Mammary microvascular endothelial cell (primary cell): ENCODE data around the gene TBC1D16. TPM values are rescaled to one million over a fixed set of nuclear protein-coding genes. Genes with fewer than 3 reads are reported as not detected.

Experiments used
- total RNA-seq: library from RNA; depleted of rRNA; stranded (reverse); fragments of >200 nt; gene quantifications from 2 replicates; pipeline ENCODE4 v1.2.3, GENCODE V29; 2015

Gene TBC1D16, protein sequence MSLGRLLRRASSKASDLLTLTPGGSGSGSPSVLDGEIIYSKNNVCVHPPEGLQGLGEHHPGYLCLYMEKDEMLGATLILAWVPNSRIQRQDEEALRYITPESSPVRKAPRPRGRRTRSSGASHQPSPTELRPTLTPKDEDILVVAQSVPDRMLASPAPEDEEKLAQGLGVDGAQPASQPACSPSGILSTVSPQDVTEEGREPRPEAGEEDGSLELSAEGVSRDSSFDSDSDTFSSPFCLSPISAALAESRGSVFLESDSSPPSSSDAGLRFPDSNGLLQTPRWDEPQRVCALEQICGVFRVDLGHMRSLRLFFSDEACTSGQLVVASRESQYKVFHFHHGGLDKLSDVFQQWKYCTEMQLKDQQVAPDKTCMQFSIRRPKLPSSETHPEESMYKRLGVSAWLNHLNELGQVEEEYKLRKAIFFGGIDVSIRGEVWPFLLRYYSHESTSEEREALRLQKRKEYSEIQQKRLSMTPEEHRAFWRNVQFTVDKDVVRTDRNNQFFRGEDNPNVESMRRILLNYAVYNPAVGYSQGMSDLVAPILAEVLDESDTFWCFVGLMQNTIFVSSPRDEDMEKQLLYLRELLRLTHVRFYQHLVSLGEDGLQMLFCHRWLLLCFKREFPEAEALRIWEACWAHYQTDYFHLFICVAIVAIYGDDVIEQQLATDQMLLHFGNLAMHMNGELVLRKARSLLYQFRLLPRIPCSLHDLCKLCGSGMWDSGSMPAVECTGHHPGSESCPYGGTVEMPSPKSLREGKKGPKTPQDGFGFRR
- 20.8 and 21.0 TPM in 2 replicates for total RNA-seq

DNA sequence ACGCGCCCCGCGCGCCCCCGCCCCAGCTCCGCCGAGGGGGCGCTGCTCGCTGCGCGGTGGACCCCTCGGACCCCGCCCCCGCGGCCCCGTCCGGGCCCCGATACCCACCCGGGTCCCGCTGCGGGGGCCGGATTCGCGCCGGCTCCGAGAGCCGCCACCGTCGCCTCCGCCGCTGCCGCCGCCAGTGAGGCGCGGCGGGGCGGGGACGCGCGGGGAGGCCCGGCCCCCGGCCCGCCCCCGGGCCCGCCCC is at the start of gene TBC1D16:
Gene TBC1D16 (minus strand): TSS at position 186 of the 250 bp plus-strand sequence. CDS start 22,325 bp downstream, outside the sequence.

DNA sequence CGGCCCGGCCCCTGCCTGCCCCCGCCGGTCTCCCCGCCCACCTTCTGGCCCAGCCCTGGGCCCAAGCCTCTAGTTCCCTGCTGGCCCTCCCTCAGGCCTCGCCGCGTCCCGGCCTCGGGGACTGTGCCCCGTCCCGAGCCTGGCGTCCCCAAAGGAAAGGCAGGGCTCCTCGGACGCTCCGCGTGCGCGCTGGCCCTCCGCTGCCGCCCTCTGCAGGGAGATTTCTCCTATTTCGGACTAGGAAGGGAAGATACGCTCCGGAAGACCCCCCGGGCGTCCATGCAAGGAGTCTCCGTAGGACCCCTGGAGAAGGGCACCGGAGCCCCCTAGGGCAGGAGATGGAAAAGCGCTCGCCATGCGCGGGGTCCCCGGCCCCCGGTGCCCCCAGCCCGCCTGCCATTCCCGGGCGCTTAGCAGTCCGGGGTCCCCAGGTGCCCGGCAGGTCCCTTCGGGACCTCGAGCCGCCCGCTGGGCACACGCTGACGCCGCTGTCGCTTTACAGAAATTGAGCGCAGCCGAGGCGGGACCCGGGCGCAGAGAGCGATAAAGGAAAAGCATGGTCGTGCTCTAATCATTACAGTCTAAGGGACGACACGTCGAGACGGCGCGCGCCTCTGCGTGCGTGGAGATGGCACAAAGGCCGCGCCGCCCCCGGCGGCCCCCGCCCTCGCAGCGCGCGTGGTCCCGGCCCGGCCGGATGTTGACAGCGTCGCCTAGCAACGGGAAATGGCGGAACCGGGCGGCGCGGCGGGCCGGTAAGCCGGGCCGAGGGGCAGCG is 454 bp upstream of the TBC1D16 start, which contains the start of gene CCDC40:
Gene CCDC40 (plus strand): TSS at position 706 of the 778 bp plus-strand sequence. CDS start 21 bp downstream, at position 727.

Other genes starting within 250 kb of the TBC1D16 start
- gene CBX8, start 238.8 kb downstream of the TBC1D16 start, total RNA-seq, result 2.1 and 2.4 TPM in 2 replicates
- gene CBX4, start 196.4 kb downstream of the TBC1D16 start, total RNA-seq, result 10.6 and 11.7 TPM in 2 replicates
- gene CCDC40, start 770 bp upstream of the TBC1D16 start, total RNA-seq, result 0.60 and 1.1 TPM in 2 replicates
- 52.0 and 53.4 TPM in 2 replicates for gene GAA, start 65.7 kb upstream of the TBC1D16 start, total RNA-seq
- gene EIF4A3, start 111.3 kb upstream of the TBC1D16 start, total RNA-seq, result 73.5 and 82.5 TPM in 2 replicates
- 0.13 and 0.44 TPM in 2 replicates for gene CARD14, start 134.2 kb upstream of the TBC1D16 start, total RNA-seq
- gene SGSH, start 184.5 kb upstream of the TBC1D16 start, total RNA-seq, result 29.5 and 45.0 TPM in 2 replicates
- 13.4 and 16.5 TPM in 2 replicates for gene SLC26A11, start 184.6 kb upstream of the TBC1D16 start, total RNA-seq
- gene RNF213, start 225.0 kb upstream of the TBC1D16 start, total RNA-seq, result 97.9 and 111 TPM in 2 replicates